Epithelial cell of prostate (primary cell): Measurements from ENCODE around the gene MSI2.

Experiments used
- DNase-seq: peaks from one replicate; pipeline ENCODE4 v3.0.0-alpha.2; 2011; ENCODE audit warnings: low read depth, low spot score
- H3K27ac ChIP-seq: fragments of 450-650 bp; 2 replicates; pipeline ENCODE4 v1.5.1; 2017; ENCODE audit warnings: mild to moderate bottlenecking

The MSI2 gene

DNA sequence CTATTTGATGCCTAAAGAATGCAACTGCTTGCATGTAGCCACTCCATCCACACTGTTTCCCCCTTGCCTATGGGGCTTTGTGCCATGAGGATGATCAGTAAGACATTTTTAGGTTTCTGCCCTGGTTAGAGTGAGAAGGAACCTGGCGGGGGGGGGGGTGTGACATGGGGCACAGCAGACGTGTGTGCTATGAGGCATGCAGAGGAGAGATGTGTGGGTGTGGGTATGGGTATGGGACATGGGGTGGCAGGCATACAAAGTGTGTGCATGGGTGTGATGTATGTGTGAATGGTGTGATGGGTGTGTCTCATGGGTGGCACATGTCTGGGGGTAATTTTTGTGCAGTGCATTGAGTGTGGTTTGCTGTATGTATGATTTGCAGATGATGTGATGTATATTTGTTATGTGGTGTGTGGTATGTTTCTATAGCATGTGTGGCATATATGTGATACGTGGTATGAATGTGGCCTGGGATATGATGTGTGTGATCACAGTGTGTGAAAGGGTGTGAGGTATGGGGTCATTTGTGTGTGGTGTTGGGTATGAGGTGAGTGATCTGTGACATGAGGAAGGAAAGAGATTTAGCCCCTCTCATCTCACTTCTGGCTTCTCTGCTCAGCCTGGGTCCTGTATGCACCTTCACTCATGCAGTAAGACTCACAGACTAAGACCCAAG lies 473.8 kb downstream of the MSI2 start:
- no peak for DNase-seq

GRCh38 chr17:57732062-57732461 lies 475.7 kb downstream of the MSI2 start:
- H3K27ac ChIP-seq: no peak overlapping the region
- DNase-seq: no peak

More for the DNA sequence above, 473.8 kb downstream of the MSI2 start:
- H3K27ac ChIP-seq: no peak overlapping the region

- H3K27ac ChIP-seq: no peak overlapping the region
- no peak for DNase-seq
Observed at GRCh38 chr17:57733085-57733484, 476.8 kb downstream of the MSI2 start.
